NB4 (cell line): ENCODE data around the gene KDM4C.

ENCODE experiments used
- MYC ChIP-seq: IDR thresholded peaks from 2 replicates; pipeline ENCODE4 v1.6.1; 2011; ENCODE audit warnings: low read depth, low read length
- POLR2A ChIP-seq: IDR thresholded peaks from 2 replicates; pipeline ENCODE4 v1.6.1; 2011; ENCODE audit warnings: mild to moderate bottlenecking; ENCODE audit not compliant: insufficient read length; ENCODE audit errors: extremely low read depth
- TF ChIP-seq, protein P1 (sequence below): IDR thresholded peaks from one replicate; pipeline ENCODE4 v1.5.1; 2012; ENCODE audit warnings: low read depth, low read length
- TF ChIP-seq, protein P2 (sequence below): IDR thresholded peaks from 2 replicates; pipeline ENCODE4 v1.6.1; 2011; ENCODE audit warnings: low read depth, low read length

DNA sequence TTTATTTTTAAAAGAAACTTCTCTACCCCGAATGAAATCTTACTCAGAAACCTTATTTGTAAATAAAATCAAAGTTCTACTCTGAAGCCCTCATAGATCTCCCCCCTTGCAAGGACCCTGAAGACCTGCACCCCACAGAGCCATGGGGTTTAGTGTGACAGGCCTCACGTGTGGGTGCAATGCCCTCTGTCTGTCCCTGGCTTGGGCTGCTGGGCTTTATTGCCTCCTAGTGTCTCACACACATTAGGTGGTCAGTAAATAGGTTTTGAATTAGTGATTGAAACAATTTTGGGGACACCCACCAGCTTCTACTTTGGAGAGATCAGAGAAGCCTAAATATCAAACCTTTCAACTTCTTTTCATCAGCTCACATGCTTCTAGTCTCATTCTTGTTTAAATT lies 403.7 kb downstream of the KDM4C start:
- TF ChIP-seq, protein P1, sequence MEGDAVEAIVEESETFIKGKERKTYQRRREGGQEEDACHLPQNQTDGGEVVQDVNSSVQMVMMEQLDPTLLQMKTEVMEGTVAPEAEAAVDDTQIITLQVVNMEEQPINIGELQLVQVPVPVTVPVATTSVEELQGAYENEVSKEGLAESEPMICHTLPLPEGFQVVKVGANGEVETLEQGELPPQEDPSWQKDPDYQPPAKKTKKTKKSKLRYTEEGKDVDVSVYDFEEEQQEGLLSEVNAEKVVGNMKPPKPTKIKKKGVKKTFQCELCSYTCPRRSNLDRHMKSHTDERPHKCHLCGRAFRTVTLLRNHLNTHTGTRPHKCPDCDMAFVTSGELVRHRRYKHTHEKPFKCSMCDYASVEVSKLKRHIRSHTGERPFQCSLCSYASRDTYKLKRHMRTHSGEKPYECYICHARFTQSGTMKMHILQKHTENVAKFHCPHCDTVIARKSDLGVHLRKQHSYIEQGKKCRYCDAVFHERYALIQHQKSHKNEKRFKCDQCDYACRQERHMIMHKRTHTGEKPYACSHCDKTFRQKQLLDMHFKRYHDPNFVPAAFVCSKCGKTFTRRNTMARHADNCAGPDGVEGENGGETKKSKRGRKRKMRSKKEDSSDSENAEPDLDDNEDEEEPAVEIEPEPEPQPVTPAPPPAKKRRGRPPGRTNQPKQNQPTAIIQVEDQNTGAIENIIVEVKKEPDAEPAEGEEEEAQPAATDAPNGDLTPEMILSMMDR, result no peak
- TF ChIP-seq POLR2A (no peak), MYC (no peak)
- TF ChIP-seq, protein P2, sequence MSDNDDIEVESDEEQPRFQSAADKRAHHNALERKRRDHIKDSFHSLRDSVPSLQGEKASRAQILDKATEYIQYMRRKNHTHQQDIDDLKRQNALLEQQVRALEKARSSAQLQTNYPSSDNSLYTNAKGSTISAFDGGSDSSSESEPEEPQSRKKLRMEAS, result no peak
